ENCODE measurements around the gene ZNF785. TPM values are rescaled to one million over a fixed set of nuclear protein-coding genes. Genes with fewer than 3 reads are reported as not detected.
"Not testable (repeated sequence)": the region's sequence is repeated elsewhere in the genome, so short reads cannot be mapped to it uniquely, and the experiment has no call there.

The ZNF785 gene
- total RNA-seq = 10 to 100 TPM; 12.0 to 17.1 (median 14.9) TPM

DNA sequence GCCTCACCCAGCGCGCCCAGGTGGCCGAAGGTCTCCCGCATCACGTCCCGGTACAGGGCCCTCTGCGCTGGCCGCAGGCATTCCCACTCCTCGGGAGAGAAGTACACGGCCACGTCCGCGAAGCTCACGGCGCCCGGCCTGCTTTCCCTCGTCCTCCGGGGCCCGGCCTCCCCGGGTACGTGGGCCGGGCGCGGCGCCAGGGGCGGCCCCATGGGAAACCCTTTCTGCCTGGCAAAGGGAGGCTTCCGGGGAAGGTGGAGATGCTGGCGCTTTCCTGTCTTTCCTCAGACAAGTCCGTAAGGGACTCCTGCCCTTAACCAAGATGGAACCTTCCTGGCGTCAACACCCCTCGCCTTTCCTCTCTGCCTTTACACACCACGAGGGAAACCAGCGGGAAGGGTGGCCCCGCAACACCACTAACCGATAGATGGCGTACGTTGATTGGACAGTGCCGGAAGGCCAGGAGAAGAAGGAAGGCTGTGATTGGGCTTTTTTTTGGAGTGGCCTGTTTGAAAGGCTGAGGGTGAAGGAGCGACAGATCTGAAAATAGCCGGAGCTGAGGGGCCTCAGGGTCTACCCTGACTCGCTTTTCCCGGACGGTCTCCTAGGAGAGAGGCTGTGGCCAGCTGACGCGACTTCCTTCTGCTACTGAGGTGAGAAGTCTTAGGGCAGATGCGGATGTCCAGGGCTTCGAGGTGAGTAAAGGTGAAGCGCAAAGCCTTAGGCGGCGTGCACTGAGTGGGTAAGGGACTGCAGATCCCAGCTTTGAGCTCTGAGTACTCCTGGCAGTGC is at the start of gene ZNF785:
Gene ZNF785 (minus strand): TSS at position 298 of the 792 bp plus-strand sequence. CDS start 86 bp downstream, at position 212.
- Histone ChIP-seq H3K4me1 (peaks cover 0 to 30% (median 11%) of the 10 kb centered on the region in 4 donors), H3K36me3 (peaks cover 0 to 37% (median 6%) of the 10 kb centered on the region in 3 donors), H3K4me3 (peak within 1 kb of the TSS; percentile 71 to 84 (median 77)), H3K27ac (peak within 1 kb of the TSS; percentile 74 to 94 (median 92)), H3K9me3 (no peaks in the 10 kb centered on the region), H3K27me3 (no peaks in the 10 kb centered on the region)
- peak in 1 of 2 donors; percentile 16 for TF ChIP-seq POLR2A (IDR thresholded peaks at IDR 0.05)
- TF ChIP-seq EP300 (IDR thresholded peaks at IDR 0.05) = peak; percentile 66 to 93
- TF ChIP-seq, protein P1, sequence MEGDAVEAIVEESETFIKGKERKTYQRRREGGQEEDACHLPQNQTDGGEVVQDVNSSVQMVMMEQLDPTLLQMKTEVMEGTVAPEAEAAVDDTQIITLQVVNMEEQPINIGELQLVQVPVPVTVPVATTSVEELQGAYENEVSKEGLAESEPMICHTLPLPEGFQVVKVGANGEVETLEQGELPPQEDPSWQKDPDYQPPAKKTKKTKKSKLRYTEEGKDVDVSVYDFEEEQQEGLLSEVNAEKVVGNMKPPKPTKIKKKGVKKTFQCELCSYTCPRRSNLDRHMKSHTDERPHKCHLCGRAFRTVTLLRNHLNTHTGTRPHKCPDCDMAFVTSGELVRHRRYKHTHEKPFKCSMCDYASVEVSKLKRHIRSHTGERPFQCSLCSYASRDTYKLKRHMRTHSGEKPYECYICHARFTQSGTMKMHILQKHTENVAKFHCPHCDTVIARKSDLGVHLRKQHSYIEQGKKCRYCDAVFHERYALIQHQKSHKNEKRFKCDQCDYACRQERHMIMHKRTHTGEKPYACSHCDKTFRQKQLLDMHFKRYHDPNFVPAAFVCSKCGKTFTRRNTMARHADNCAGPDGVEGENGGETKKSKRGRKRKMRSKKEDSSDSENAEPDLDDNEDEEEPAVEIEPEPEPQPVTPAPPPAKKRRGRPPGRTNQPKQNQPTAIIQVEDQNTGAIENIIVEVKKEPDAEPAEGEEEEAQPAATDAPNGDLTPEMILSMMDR (IDR thresholded peaks at IDR 0.05) = peak; percentile 11 to 70 (median 38)
- peak; percentile 94 to 98 for DNase-seq (ENCODE audit: low spot score in 2 of 2)
- 0% methylated on average over 27 to 35 of the region's 50 CpGs for WGBS, 2 donors

DNA sequence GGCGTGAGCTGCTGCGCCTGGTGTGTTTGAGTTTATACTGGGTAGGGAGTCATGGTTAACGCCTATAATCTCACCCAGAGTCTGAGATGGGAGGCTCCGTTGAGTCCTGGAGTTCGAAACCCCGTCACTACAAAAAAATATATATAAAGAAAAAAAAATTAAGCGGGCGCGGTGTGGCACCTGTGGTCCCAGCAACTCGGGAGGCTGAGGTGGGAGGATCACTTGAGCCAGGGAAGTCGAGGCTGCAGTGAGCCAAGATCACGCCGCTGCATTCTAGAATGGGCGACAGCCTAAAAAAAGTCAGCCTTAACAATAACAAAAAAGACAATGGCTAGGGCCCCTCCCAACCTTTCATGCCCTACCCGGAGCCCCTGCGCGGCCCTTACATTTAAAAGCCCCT is 48.0 kb upstream of the ZNF785 start:
- H3K9me3 ChIP-seq = no peaks in the 10 kb centered on the region
- H3K4me3 ChIP-seq = peak overlapping the region; percentile 34 to 77 (median 54)
- peaks cover 0 to 24% (median 4%) of the 10 kb centered on the region in 4 donors for H3K4me1 ChIP-seq
- TF ChIP-seq, protein P1 (IDR thresholded peaks at IDR 0.05) = no peak
- peak overlapping the region; percentile 75 to 95 (median 90) for H3K27ac ChIP-seq
- 78 to 82% methylated on average over 17 of the region's 17 CpGs for WGBS, 2 donors
- H3K36me3 ChIP-seq = no peaks in the 10 kb centered on the region
- no peaks in the 10 kb centered on the region for H3K27me3 ChIP-seq
- no peak for DNase-seq (ENCODE audit: low spot score in 2 of 2)

DNA sequence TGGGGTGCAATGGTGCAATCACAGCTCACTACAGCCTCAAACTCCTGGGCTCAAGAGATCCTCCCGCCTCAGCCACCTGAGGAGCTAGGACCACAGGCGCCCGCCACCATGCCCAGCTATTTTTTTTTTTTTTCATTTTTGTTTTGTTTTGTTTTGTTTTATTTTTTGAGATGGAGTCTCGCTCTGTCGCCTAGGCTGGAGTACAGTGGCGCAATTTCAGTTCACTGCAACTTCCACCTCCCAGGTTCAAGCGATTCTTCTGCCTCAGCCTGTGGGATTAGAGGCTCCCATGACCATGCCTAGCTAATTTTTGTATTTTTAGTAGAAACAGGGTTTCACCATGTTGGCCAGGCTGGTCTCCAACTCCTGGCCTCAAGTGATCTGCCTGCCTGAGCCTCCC is 47.0 kb upstream of the ZNF785 start:
- not testable (repeated sequence) for DNase-seq (ENCODE audit: low spot score in 2 of 2); H3K36me3 ChIP-seq; H3K27ac ChIP-seq; H3K27me3 ChIP-seq; H3K4me3 ChIP-seq; H3K9me3 ChIP-seq
- H3K4me1 ChIP-seq = peaks cover 0 to 28% (median 4%) of the 10 kb centered on the region in 4 donors
- 94 to 95% methylated on average over 7 of the region's 7 CpGs for WGBS, 2 donors

DNA sequence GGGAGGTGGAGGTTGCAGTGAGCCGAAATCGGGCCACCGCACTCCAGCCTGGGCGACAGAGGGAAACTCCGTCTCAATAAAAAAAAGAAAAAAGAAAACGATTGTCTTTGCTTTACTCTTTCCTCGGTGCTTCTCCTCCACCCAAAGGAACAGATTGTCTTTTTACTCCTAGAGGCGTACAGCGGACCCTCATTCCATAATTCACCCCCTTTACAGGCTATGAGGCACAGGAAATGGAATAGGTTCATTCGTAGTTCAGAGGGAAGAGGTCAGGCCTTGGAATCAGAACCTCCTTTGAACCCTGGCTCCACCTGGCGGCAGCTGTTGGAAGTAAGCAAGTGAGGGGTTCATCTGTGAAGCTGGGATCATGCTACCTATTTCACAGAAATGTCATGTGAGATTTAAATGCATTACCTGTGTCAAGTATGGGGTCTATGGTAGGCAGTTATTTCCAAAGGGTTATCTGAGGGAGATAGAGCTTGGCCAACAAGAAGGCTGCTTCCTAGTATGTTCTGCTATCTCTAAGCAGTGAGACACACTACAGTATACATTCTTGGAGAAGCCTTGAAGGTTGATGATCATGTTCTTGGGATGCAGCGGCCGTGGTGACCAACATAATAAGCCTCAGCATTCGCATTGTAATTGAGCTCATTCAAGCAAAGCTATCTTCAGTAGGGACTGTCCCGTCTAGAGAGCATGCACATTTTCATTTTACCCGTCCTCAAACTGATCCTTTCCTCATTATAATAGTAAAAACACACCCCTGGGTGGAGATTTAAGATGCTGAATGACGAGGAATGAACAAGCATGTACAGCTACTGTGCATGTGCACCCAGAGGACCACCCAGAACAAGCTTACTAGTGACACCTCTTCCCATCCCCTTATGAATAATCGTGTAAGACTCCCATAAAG is 43.4 kb upstream of the ZNF785 start:
- no peaks in the 10 kb centered on the region for H3K36me3 ChIP-seq
- TF ChIP-seq POLR2A (IDR thresholded peaks at IDR 0.05) (no peak), EP300 (IDR thresholded peaks at IDR 0.05) (peak in 1 of 2 donors; percentile 54)
- TF ChIP-seq, protein P1 (IDR thresholded peaks at IDR 0.05) = peak; percentile 87 to 91 (median 88)
- no peaks in the 10 kb centered on the region for H3K27me3 ChIP-seq
- H3K4me1 ChIP-seq = peaks cover 0 to 14% (median 0%) of the 10 kb centered on the region in 4 donors
- WGBS, 2 donors = 30 to 33% methylated on average over 18 of the region's 18 CpGs
- peak; percentile 83 to 97 for DNase-seq (ENCODE audit: low spot score in 2 of 2)
- peak overlapping the region in 2 of 4 donors; percentile 31 to 79 for H3K27ac ChIP-seq
- H3K4me3 ChIP-seq = peak overlapping the region in 3 of 4 donors; percentile 13 to 24 (median 13)
- H3K9me3 ChIP-seq = no peaks in the 10 kb centered on the region

DNA sequence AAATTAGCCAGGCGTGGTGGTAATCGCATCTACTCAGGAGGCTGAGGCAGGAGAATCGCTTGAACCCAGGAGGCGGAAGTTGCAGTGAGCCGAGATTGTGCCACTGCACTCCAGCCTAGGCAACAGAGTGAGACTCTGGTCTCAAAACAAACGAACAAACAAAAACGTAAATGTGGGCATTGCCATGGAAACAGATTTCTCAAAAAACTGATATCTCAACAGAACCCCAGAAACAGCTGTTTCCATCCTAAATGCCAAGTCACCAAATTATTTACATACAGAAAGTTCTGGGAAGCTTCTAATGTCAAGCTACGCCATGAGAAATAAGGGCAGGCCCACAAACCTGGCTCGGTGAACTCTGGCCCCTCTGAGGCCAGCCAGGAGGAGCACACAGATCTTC is 40.7 kb upstream of the ZNF785 start:
- 90 to 93% methylated on average over 9 of the region's 9 CpGs for WGBS, 2 donors
- TF ChIP-seq EP300 (IDR thresholded peaks at IDR 0.05) (no peak), POLR2A (IDR thresholded peaks at IDR 0.05) (no peak)
- TF ChIP-seq, protein P1 (IDR thresholded peaks at IDR 0.05) = no peak
- no peak overlapping the region for H3K27ac ChIP-seq

More for the DNA sequence above, 40.7 kb upstream of the ZNF785 start:
- no peaks in the 10 kb centered on the region for H3K9me3 ChIP-seq
- H3K27me3 ChIP-seq = no peaks in the 10 kb centered on the region
- no peak for DNase-seq (ENCODE audit: low spot score in 2 of 2)
- peaks cover 0 to 9% (median 0%) of the 10 kb centered on the region in 4 donors for H3K4me1 ChIP-seq
- no peaks in the 10 kb centered on the region for H3K36me3 ChIP-seq
- no peak overlapping the region for H3K4me3 ChIP-seq
